D721Med (cell line): ENCODE results near the gene POMZP3.
"Not testable (repeated sequence)": the region's sequence is repeated elsewhere in the genome, so short reads cannot be mapped to it uniquely, and the experiment has no call there.

Experiments
- DNase-seq: peaks from one replicate; pipeline ENCODE4 v3.0.0; 2011; ENCODE audit warnings: low spot score; ENCODE audit not compliant: insufficient read length
- FAIRE-seq: peaks from 2 replicates; lab custom pipeline; 2011; peaks lifted over from hg19 to GRCh38; lab: Jason Lieb, UNC
- TF ChIP-seq, protein P1 (sequence below): IDR thresholded peaks from 2 replicates; pipeline ENCODE4 v1.5.1; 2012; ENCODE audit warnings: mild to moderate bottlenecking, control low read depth; ENCODE audit not compliant: insufficient read depth; ENCODE audit errors: missing control alignments

POMZP3 gene

DNA sequence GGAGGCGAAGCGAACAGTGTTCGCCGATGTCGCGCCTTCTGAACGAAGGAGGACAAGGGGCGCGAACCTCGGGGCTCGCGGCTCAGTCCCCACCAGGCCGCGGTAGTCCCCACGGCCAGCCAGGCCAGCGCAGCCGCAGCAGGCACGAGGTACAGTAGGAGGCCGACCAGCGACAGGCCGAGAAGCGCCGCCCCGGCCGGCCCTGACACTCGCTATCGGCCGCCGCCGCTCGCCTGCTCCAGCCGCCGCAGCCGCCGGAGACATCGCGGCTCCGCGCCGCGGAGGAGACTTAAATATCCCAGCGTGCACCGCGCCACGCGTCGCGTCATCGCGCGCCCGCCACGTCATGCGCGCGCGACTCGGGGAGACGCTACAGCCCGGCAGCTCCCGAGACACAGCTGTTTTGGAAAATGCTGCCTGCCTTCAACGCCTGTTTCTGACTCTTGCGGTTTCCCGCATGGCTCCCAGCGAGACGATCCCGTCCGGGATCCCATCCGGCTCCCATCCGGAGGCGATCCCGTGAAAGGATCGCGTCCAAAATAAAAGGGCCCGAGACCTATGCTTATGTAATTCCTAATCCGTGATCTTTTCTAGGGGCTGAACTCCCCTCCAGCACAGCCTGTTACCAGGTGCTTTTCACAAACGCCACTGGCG lies at the start of gene POMZP3:
Gene POMZP3 (minus strand): TSS at position 291 of the 654 bp plus-strand sequence. CDS start 1,215 bp downstream, outside the sequence.
- not testable (repeated sequence) for DNase-seq, FAIRE-seq

GRCh38 chr7:76675783-76676182 lies 48.7 kb upstream of the POMZP3 start:
- FAIRE-seq, DNase-seq: not testable (repeated sequence)

DNA sequence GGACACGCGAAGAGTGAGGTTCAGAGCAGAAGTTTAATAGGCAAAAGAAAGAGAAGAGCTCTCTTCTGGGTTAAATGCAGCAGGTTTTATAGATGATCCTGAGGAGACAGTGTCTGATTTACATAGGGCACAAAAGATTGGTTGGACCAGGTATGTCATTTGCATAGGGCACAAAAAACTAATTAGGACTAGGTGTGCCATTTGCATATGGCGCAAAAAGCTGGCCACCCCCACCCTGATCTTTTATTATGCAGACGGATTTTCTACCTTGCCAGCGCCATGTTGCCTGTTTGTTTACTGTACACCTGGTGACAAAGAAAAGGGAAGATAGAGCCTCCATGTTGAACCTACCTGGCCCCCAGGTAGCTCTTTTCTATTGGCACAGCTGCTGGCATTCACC lies 46.3 kb upstream of the POMZP3 start:
- not testable (repeated sequence) for DNase-seq, FAIRE-seq

- FAIRE-seq, DNase-seq: not testable (repeated sequence)
These were observed 32.1 kb upstream of the POMZP3 start for GRCh38 chr7:76659212-76659611.

DNA sequence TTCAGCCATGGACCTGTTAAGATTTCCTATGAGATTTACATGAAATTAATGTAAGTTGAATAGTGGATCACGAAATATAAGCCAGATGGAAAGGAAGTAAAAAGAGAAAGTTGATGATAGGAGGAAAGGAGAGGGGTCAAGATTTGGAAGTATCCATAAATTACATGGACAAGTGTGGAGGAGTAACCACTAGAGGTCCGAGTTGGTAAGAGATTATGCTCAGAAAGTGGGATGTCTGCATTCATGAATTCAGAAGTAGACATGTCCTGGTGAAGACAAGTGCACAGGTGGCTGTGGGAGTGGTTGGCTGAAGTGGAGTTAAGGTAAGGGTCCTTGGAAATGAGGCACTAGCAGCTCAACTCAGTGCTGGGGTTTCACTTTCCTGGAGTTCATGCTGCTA lies 29.3 kb upstream of the POMZP3 start:
- DNase-seq, FAIRE-seq: not testable (repeated sequence)

DNA sequence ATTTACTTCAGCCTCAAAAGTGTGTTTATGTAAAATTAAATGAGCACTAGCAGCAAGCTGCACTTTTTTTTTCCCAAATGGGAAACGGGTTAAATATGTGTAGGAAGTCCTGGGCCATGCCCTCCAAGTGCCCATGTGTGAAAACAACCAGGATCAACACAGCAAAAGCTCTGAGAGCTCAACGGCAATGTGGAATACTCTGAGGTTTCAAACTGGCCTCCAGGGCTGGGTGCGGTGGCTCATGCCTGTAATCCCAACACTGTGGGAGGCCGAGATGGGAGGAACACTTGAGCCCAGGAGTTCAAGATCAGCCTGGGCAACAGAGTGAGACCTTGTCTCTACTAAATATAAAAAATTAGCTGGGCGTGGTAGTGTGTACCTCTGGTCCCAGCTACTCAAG lies 15.5 kb upstream of the POMZP3 start:
- FAIRE-seq, DNase-seq: not testable (repeated sequence)

- not testable (repeated sequence) for DNase-seq, FAIRE-seq
These were observed 10.1 kb upstream of the POMZP3 start for GRCh38 chr7:76637061-76637691.

DNA sequence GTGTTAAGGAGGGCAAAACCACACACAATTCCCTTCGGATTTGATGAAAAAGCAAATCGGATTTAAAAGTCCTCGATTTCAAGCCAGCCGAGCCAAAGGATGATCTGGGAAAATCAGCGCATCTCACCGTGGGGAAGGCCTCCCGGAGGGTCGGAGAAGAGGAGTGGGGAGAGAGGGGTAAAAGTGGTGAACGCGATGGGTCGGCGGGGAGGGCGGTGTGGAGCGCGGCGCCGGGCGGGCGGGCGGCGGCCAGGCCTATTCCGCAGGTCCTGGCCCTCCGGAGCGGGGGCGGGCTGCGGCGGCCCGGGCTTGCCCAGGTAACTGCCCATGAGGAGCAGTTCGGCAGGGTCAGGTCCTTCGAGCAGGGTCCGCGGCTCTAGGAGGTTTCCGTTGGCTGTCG lies 498 bp downstream of the POMZP3 start:
- not testable (repeated sequence) for DNase-seq, FAIRE-seq

DNA sequence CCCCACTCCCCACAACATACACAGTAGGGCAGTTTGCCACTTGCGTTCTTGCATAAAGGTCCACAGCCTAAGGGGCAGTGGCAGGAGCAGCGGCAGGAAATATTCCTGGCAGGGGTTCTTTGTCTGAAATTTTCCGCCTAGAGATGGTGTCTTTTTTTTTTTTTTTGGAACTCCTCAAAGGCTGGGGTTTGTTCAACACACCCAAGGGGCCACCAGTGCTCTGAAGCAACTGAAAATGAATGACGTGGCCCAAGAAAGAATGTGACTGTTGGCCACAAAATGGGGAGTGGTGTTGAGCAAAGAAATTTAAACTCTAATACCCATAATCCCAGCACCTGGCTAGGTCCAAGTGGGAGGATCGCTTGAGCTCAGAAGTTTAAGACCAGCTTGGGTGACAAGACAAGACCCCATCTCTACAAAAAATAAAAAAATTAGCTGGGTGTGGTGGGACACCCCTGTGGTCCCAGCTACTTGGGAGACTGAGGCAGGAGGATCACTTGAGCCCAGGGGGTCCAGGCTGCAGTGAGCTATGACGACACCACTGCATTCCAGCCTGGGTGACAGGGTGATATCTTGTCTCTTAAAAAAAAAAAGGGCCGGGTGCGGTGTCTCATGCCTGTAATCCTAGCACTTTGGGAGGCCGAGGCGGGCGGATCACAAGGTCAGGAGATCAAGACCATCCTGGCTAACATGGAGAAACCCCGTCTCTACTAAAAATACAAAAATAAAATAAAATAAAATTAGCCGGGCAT lies 7.5 kb downstream of the POMZP3 start:
- DNase-seq, FAIRE-seq: not testable (repeated sequence)

GRCh38 chr7:76613783-76614182 lies 13.3 kb downstream of the POMZP3 start:
- DNase-seq, FAIRE-seq: not testable (repeated sequence)

DNA sequence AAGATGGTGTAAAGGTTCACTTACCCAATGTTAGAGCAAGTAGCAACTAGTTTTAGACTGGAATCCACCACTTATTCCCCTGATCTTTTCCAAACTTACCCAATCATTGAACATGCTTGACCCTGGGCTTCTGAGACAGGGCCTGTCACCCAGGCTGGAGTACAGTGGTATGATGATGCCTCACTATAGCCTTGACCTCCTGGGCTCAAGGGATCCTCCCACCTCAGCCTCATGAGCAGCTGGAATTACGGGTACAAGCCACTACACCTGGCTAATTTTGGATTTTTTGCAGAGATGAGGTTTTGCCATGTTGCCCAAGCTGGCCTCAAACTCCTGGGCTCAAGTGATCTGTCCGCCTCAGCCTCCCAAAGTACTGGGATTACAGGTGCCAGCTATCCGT lies 14.8 kb downstream of the POMZP3 start:
- DNase-seq, FAIRE-seq: not testable (repeated sequence)

More at GRCh38 chr7:76613783-76614182, 13.3 kb downstream of the POMZP3 start:
- TF ChIP-seq, protein P1, sequence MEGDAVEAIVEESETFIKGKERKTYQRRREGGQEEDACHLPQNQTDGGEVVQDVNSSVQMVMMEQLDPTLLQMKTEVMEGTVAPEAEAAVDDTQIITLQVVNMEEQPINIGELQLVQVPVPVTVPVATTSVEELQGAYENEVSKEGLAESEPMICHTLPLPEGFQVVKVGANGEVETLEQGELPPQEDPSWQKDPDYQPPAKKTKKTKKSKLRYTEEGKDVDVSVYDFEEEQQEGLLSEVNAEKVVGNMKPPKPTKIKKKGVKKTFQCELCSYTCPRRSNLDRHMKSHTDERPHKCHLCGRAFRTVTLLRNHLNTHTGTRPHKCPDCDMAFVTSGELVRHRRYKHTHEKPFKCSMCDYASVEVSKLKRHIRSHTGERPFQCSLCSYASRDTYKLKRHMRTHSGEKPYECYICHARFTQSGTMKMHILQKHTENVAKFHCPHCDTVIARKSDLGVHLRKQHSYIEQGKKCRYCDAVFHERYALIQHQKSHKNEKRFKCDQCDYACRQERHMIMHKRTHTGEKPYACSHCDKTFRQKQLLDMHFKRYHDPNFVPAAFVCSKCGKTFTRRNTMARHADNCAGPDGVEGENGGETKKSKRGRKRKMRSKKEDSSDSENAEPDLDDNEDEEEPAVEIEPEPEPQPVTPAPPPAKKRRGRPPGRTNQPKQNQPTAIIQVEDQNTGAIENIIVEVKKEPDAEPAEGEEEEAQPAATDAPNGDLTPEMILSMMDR = peak; percentile 31

DNA sequence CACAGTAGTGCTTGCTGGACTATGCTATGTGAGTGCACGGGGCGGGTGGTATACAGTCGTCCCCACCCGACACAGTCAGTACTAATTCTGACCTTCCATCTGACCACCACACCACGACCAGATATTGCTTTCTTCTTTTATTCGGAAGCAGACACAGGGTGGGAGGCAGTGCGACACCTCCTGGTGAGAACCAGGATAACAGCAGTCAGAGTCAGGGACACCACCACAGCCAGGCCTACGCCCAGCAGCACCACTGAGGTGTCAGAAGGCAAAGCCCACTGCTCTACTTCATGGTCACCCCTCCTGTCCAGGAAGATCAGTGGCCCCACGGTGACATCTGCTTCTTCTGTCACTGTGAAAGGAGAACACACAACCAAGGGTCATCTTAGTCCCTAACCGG lies 17.2 kb downstream of the POMZP3 start:
- not testable (repeated sequence) for DNase-seq, FAIRE-seq

GRCh38 chr7:76608469-76608868 lies 18.6 kb downstream of the POMZP3 start:
- not testable (repeated sequence) for FAIRE-seq, DNase-seq

GRCh38 chr7:76606027-76606426 lies 21.1 kb downstream of the POMZP3 start:
- not testable (repeated sequence) for DNase-seq, FAIRE-seq

DNA sequence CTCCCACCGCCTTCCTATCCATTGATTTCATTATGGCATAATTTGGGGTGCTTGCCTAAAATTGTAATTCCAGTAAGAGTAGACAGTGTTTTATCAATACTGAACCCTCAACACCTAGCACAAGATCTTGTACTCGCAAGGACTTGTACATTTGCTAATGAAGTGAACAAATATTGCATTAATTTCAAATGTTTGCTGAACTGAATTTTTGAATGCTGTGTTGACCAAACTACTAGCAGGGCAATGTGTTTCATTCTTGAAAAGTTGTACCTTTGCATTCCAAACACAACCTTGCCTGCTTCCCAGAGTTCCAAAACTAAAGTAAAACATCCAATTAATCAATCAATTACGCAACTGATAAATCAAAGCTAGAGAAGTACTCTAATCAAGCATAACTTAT lies 26.4 kb downstream of the POMZP3 start:
- not testable (repeated sequence) for FAIRE-seq

DNA sequence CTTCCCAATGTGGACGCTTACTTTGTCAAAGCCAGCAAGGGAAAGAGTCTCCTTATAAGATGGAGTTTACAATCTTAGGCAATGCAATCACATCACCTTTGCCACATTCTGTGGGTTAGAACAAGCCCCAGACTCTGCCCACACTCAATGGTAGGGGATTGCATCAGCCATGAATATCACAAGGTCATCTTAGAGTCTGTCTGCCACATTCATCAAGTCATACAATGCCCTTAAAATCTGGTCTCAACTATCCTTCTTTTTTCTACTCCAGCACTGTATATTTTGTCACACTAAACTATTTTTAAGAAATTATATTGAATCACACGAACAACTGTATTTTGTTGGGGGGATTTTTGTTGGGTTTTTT lies 27.0 kb downstream of the POMZP3 start:
- not testable (repeated sequence) for FAIRE-seq, DNase-seq

More for the DNA sequence above, 26.4 kb downstream of the POMZP3 start:
- not testable (repeated sequence) for DNase-seq

GRCh38 chr7:76598590-76599264 lies 28.4 kb downstream of the POMZP3 start:
- FAIRE-seq, DNase-seq: not testable (repeated sequence)

GRCh38 chr7:76597288-76597687 lies 29.8 kb downstream of the POMZP3 start:
- FAIRE-seq = peak; percentile 69
- not testable (repeated sequence) for DNase-seq
